ENCODE data around the gene FANCC. TPM values are rescaled to one million over a fixed set of nuclear protein-coding genes. Genes with fewer than 3 reads are reported as not detected.
A peak's percentile ranks its signal among the peaks of the same experiment; 100 is the strongest.

FANCC gene
- total RNA-seq, 2 donors from 2014 or later, result 15.8 to 18.1 TPM

GRCh38 chr9:95077053-95077765 is 240.3 kb downstream of the FANCC start:
- no peaks in the 10 kb centered on the region for H3K36me3 Mint-ChIP-seq
- no peak for ATAC-seq
- DNase-seq (ENCODE audit: low spot score in 2 of 2), result no peak
- peak overlapping the region in 1 of 2 donors; percentile 22 for H3K27ac Mint-ChIP-seq
- no peaks in the 10 kb centered on the region for H3K9me3 Mint-ChIP-seq

DNA sequence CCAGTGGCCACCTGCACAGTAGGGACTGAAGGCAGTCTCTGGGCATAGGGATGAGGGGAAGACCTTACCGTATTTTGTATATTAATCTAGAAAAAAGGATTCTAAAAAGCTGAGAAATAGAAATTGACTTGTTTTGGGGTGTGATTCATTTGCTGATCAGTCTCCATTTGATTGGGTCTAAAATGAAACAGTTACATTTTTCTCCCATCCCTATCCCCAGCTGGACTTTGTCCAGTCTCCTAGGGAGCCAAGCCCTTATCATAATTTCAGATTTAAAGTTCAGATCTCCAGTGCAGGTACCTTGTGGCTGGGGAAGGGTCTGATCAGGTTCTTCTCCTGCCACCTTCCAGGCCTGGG is 240.8 kb downstream of the FANCC start:
- Mint-ChIP-seq H3K36me3 (no peaks in the 10 kb centered on the region), H3K27ac (no peak overlapping the region), H3K9me3 (no peaks in the 10 kb centered on the region)
- DNase-seq (ENCODE audit: low spot score in 2 of 2), result no peak
- ATAC-seq, result no peak

- Mint-ChIP-seq H3K36me3 (no peaks in the 10 kb centered on the region), H3K27ac (no peak overlapping the region), H3K9me3 (no peaks in the 10 kb centered on the region)
- DNase-seq (ENCODE audit: low spot score in 2 of 2), result no peak
- ATAC-seq, result no peak
Measured at GRCh38 chr9:95075700-95076099, 241.8 kb downstream of the FANCC start.

DNA sequence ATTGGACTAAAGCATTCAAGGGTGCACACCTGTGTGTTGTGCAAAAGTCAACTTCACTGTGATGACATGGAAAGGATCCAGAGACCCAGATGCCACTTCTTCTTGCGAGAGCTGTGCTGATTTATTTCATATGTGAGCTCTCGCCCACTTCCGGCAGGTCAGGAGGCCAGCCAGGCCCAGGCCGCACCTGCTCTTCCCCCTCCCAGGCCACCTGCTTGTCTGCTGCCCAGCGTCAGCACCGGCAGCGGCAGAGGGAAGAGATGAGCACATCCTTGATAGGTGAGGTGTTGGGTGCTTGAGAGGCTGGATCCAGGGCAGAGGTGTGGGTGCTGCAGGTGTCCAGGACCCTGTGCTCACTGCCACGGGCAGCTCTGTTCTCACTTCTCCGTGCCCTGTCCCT is 242.9 kb downstream of the FANCC start:
- Mint-ChIP-seq H3K9me3 (no peaks in the 10 kb centered on the region), H3K36me3 (no peaks in the 10 kb centered on the region), H3K27ac (no peak overlapping the region)
- ATAC-seq, result no peak
- no peak for DNase-seq (ENCODE audit: low spot score in 2 of 2)

DNA sequence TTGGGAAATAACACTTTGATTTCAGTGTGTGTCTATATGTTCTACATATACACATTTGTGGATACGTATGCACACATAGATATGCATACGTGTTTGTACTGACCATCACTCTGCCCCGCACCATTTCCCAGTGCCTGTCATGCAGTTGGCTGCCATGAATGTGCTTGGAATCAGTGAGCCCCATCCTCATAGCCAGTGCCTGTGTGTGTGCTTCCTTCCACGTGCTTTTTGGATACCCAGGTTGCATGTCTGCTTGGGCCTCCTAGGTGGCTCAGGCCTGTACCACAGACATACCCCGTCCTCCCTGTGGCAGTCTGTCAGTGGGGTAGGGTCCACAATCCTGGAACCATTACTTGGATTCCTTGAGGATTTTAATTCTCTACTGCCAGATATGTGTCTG is 243.6 kb downstream of the FANCC start:
- ATAC-seq, result no peak
- peak overlapping the region in 1 of 2 donors; percentile 62 for H3K27ac Mint-ChIP-seq
- no peak for DNase-seq (ENCODE audit: low spot score in 2 of 2)
- no peaks in the 10 kb centered on the region for H3K36me3 Mint-ChIP-seq
- H3K9me3 Mint-ChIP-seq, result no peaks in the 10 kb centered on the region

GRCh38 chr9:95073042-95073607 is 244.4 kb downstream of the FANCC start:
- Mint-ChIP-seq H3K36me3 (no peaks in the 10 kb centered on the region), H3K9me3 (no peaks in the 10 kb centered on the region), H3K27ac (no peak overlapping the region)
- ATAC-seq (no peak), DNase-seq (ENCODE audit: low spot score in 2 of 2) (no peak)

DNA sequence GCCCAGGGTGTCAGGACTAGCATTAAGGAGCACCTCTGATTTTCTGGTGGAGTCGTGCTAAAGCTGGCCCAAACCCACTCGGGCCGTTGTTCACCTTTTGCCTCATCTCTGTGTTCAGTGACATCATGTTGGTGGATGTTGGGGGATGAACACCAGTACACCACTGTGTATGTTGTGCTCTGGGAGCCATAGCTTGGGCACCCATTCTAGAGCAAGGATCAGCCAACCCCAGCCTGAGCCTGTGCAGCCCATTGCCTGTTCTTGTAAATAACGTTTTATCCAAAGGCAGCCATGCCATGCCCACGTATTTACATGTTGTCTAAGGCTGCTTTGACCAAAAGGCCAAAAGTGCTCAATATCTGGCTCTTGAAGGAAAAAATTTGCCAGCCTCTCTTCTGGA is 245.6 kb downstream of the FANCC start:
- no peak for ATAC-seq
- H3K27ac Mint-ChIP-seq, result no peak overlapping the region
- DNase-seq (ENCODE audit: low spot score in 2 of 2), result no peak
- no peaks in the 10 kb centered on the region for H3K36me3 Mint-ChIP-seq
- no peaks in the 10 kb centered on the region for H3K9me3 Mint-ChIP-seq

DNA sequence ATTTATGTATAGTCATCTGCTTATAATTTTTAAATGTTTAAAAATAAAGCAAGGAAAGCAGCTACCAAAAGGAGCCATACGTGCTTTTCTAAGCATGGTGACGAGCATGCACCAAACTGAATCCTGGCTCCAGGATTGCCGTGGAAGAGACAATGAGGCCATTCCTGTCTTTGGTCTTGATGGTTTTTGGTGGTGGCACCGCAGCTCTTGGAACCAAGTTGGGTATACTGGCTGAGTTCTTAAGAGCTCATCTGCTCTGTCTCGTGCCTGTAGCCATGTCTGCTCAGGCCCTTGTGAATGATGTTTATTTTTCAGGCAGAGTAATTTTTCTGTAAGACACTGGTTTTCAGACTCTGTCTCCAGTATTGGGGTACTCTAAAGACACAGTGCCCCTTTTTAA is 246.1 kb downstream of the FANCC start:
- no peaks in the 10 kb centered on the region for H3K9me3 Mint-ChIP-seq
- no peaks in the 10 kb centered on the region for H3K36me3 Mint-ChIP-seq
- H3K27ac Mint-ChIP-seq, result no peak overlapping the region
- no peak for DNase-seq (ENCODE audit: low spot score in 2 of 2)
- ATAC-seq, result no peak

GRCh38 chr9:95070549-95071021 is 246.9 kb downstream of the FANCC start:
- Mint-ChIP-seq H3K9me3 (no peaks in the 10 kb centered on the region), H3K27ac (peak overlapping the region in 1 of 2 donors; percentile 44), H3K36me3 (no peaks in the 10 kb centered on the region)
- no peak for DNase-seq (ENCODE audit: low spot score in 2 of 2)
- ATAC-seq, result no peak

GRCh38 chr9:95067897-95068296 is 249.6 kb downstream of the FANCC start:
- DNase-seq (ENCODE audit: low spot score in 2 of 2), result no peak
- Mint-ChIP-seq H3K27ac (no peak overlapping the region), H3K36me3 (no peaks in the 10 kb centered on the region), H3K9me3 (no peaks in the 10 kb centered on the region)
- ATAC-seq, result no peak

DNA sequence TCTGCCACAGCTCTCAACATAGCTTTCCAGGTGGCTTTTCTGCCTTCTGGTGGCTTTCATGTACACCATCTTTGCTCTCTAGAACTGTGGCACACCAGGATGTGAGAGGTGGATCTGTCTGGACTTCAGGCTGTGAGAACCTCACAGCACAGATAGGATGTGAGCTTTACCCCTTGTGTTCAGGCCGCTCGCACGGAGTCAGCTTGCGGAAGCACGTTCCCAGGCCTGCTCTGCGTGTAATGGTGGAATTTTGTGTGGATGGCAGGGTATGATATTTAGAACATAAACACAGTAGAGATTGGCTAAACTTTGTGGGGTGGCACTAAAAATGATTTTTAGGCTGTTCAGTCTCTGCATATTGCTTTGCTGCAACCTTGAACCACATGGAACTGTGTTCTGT is 250.5 kb downstream of the FANCC start:
- no peaks in the 10 kb centered on the region for H3K36me3 Mint-ChIP-seq
- H3K27ac Mint-ChIP-seq, result no peak overlapping the region
- no peaks in the 10 kb centered on the region for H3K9me3 Mint-ChIP-seq
- no peak for DNase-seq (ENCODE audit: low spot score in 2 of 2)
- ATAC-seq, result no peak

- Mint-ChIP-seq H3K9me3 (no peaks in the 10 kb centered on the region), H3K36me3 (no peaks in the 10 kb centered on the region), H3K27ac (no peak overlapping the region)
- no peak for DNase-seq (ENCODE audit: low spot score in 2 of 2)
- no peak for ATAC-seq
Measured at GRCh38 chr9:95065224-95065623, 252.3 kb downstream of the FANCC start.

GRCh38 chr9:95063300-95063699 is 254.2 kb downstream of the FANCC start:
- H3K36me3 Mint-ChIP-seq, result no peaks in the 10 kb centered on the region

DNA sequence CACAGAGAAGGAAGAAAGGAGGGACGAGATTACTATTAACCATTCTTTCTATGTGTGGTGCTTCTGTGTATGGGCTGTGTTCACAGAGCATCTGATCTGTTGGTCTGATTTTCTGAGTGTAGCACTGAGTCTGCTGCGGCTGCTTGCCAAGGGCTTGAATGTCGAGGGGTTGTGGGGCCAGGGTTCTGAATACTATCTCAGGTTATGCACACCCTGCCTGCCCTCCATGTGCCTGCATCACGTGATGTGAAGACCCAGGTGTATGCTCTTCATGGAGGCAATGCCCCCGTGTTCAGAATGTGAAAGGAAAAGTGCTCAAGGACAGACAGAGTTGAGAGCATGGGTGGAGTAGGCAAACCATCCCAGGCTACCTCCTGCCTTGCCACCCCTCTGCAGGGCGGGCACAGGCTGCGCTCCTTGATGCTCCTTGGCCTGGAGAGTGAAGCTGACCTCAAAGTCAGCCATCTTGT is 254.9 kb downstream of the FANCC start:
- ATAC-seq (no peak), DNase-seq (ENCODE audit: low spot score in 2 of 2) (no peak)
- H3K27ac Mint-ChIP-seq, result no peak overlapping the region
- H3K36me3 Mint-ChIP-seq, result no peaks in the 10 kb centered on the region
- no peaks in the 10 kb centered on the region for H3K9me3 Mint-ChIP-seq

More at GRCh38 chr9:95063300-95063699, 254.2 kb downstream of the FANCC start:
- Mint-ChIP-seq H3K9me3 (no peaks in the 10 kb centered on the region), H3K27ac (peak overlapping the region in 1 of 2 donors; percentile 9)
- ATAC-seq (no peak), DNase-seq (ENCODE audit: low spot score in 2 of 2) (no peak)

DNA sequence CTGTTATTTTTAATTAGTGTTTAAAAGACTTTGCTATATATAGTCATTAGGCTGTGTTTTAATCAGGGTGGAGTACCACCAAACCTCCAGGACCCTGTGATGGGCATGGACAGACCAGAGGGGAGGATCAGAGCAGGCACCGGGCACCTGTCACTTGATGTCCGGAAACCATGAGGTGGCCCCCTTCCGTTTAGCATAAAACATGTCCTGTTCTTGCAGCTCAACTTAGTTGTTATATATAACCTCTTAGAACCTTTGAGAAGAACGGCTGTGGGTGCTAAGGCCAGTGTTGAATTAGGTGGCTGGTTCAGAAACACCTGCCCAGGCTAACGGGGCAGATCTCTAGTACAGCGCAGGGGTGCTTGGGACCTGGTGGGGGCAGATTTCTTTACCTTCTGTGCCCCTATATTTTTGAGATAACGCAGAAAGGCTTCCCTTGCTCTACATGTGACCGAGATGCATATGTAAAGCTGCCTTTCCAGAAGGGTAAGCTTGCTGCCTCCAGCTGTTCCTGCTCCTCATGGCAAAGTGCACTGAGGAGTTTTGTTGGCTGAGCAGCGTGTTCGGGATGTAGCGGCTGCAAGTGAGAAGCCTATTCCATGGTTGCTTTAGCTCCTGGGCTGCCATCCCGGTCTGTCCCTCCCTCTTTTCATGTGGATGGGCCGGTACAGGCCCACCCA is 255.5 kb downstream of the FANCC start:
- DNase-seq (ENCODE audit: low spot score in 2 of 2), result no peak
- no peak for ATAC-seq
- H3K9me3 Mint-ChIP-seq, result no peaks in the 10 kb centered on the region
- H3K36me3 Mint-ChIP-seq, result no peaks in the 10 kb centered on the region
- no peak overlapping the region for H3K27ac Mint-ChIP-seq

GRCh38 chr9:95060916-95061315 is 256.6 kb downstream of the FANCC start:
- H3K36me3 Mint-ChIP-seq, result no peaks in the 10 kb centered on the region
- ATAC-seq (no peak), DNase-seq (ENCODE audit: low spot score in 2 of 2) (no peak)
- H3K27ac Mint-ChIP-seq, result no peak overlapping the region
- H3K9me3 Mint-ChIP-seq, result no peaks in the 10 kb centered on the region

DNA sequence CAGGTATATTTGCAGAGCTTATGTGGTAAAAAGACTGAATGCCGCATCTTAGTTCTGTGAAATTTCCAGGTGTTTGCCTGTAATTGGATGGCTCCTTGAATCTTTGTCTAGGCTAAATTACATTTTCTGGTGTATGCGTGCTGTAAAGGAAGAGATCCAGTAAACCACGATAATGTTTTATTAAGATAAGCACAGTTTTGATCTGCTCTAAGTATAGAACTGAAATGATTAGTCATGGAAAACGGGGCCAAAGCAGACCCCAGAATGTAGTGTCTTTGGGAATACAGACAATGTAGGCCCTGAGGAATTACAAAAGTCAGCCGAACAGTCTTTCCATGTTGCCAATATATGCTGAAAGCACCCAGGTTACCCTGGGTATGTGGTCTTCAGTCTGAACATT is 257.3 kb downstream of the FANCC start:
- ATAC-seq (no peak), DNase-seq (ENCODE audit: low spot score in 2 of 2) (no peak)
- H3K36me3 Mint-ChIP-seq, result no peaks in the 10 kb centered on the region
- no peak overlapping the region for H3K27ac Mint-ChIP-seq
- no peaks in the 10 kb centered on the region for H3K9me3 Mint-ChIP-seq

Measured in activated naive CD4-positive, alpha-beta T cell treated with anti-CD3 and anti-CD28 coated beads, Interleukin-2, amount 50 U/mL, for 72 hours (primary cell).